ENCODE results near the gene IGSF9. TPM values are rescaled to one million over a fixed set of nuclear protein-coding genes. Genes with fewer than 3 reads are reported as not detected.
A peak's percentile ranks its signal among the peaks of the same experiment; 100 is the strongest.

IGSF9 gene
- polyA plus RNA-seq, 1 donor, result 107 TPM

DNA sequence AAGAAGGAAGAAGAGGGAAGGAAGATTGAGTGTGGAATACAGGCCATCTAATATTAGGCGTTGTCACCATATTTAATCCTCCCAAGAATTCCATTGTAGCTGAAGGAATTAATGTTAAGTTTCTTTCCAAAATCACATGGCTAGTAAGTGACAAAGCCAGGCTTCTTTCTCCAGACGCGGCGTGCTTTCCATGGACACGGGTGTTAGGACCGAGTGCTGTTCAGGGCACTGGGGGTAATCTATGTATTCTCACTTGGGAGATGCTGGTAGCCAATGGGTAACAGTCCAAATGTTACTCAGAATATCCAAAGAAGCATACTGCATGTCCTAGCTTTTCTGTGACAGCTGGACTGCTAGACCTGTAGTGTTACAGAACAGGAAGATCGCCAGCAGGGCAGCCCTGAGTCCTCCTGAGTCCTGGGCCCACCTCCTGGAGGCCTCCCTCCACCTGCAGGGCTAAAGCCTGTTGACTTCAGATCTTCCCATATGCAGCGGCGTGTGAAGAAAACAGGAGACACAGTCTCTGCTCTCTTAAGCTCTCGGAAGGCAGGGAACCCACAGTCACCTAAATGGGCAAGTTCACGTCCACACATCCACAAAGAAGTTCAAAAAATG, 5.3 kb downstream of the IGSF9 start:
- Histone ChIP-seq H3K27me3 (ENCODE audit: control insufficient read depth, insufficient read depth, low read length) (no peaks in the 10 kb centered on the region), H3K4me3 (ENCODE audit: low read length) (no peak overlapping the region), H3K4me1 (ENCODE audit: control insufficient read depth, insufficient read depth, low read length) (peaks cover 81% of the 10 kb centered on the region), H3K36me3 (ENCODE audit: control insufficient read depth, insufficient read depth, low read length) (peaks cover 13% of the 10 kb centered on the region), H3K27ac (ENCODE audit: low read length) (peak overlapping the region; percentile 96), H3K9me3 (ENCODE audit: control insufficient read depth, low read depth, low read length) (no peaks in the 10 kb centered on the region)
- no CpG with 5 or more reads among the region's 11 CpGs for WGBS (ENCODE audit: insufficient coverage, low lambda C conversion rate)
- DNase-seq, result peak in 1 of 2 donors; percentile 59

DNA sequence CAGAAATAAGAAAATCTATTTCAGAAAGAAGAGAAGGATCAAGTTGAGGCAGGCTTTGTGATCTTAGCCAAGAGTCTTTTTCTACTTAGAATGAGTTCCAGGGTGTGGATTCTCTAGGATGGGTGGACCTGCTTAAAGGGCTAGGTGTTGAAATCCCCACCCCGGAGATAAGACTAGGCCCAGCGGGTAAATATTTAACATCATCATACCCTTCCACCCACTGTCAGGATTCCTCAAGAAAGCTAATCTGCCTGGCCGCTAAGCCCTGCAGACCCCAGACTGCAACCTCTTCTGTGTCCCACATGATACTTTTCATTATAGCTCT, 5.8 kb downstream of the IGSF9 start:
- Histone ChIP-seq H3K4me1 (ENCODE audit: control insufficient read depth, insufficient read depth, low read length) (peaks cover 81% of the 10 kb centered on the region), H3K9me3 (ENCODE audit: control insufficient read depth, low read depth, low read length) (no peaks in the 10 kb centered on the region), H3K36me3 (ENCODE audit: control insufficient read depth, insufficient read depth, low read length) (peaks cover 16% of the 10 kb centered on the region), H3K27me3 (ENCODE audit: control insufficient read depth, insufficient read depth, low read length) (no peaks in the 10 kb centered on the region), H3K27ac (ENCODE audit: low read length) (peak overlapping the region; percentile 96), H3K4me3 (ENCODE audit: low read length) (no peak overlapping the region)
- no CpG with 5 or more reads among the region's 3 CpGs for WGBS (ENCODE audit: insufficient coverage, low lambda C conversion rate)
- peak in 1 of 2 donors; percentile 88 for DNase-seq

DNA sequence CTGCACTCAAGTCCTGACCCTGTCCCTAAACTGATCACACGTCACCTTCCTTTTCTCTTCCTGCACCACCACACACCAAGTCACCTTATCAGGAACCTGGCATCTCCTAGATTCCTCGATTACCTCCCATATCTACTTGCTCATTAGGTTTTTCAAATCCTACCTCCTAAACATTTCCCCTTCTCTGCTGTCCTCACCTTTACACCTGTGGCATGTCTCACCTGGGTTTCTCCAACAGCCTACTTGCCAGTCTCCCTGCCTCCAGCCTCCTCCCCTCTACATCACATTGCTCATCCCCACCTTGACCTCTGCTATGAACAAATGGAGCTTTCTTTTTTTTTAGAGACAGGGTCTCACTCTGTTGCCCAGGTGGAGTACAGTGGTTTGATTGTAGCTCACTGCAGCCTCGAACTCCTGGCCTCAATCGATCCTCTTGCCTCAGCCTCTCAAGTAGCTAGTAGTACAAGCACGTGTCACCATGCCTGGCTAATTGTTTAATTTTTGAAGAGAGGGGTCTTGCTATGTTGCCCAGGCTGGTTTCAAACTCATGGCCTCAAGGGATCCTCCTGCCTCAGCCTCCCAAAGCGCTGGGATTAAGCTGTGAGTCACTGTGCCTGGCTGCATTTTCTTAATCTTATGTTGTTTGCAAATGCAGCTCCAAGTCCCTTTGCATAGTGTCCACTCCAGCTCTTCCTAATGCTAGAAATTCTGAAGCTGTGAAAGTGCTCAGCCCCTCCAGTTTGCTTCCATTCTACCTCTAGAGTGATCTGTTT, 6.3 kb downstream of the IGSF9 start:
- H3K4me1 ChIP-seq (ENCODE audit: control insufficient read depth, insufficient read depth, low read length), result peaks cover 79% of the 10 kb centered on the region
- H3K27me3 ChIP-seq (ENCODE audit: control insufficient read depth, insufficient read depth, low read length), result no peaks in the 10 kb centered on the region
- H3K4me3 ChIP-seq (ENCODE audit: low read length), result no peak overlapping the region
- no peak for DNase-seq
- peaks cover 22% of the 10 kb centered on the region for H3K36me3 ChIP-seq (ENCODE audit: control insufficient read depth, insufficient read depth, low read length)
- WGBS (ENCODE audit: insufficient coverage, low lambda C conversion rate), result 33% methylated on average over 1 of the region's 6 CpGs
- peak overlapping the region; percentile 96 for H3K27ac ChIP-seq (ENCODE audit: low read length)
- H3K9me3 ChIP-seq (ENCODE audit: control insufficient read depth, low read depth, low read length), result no peaks in the 10 kb centered on the region

DNA sequence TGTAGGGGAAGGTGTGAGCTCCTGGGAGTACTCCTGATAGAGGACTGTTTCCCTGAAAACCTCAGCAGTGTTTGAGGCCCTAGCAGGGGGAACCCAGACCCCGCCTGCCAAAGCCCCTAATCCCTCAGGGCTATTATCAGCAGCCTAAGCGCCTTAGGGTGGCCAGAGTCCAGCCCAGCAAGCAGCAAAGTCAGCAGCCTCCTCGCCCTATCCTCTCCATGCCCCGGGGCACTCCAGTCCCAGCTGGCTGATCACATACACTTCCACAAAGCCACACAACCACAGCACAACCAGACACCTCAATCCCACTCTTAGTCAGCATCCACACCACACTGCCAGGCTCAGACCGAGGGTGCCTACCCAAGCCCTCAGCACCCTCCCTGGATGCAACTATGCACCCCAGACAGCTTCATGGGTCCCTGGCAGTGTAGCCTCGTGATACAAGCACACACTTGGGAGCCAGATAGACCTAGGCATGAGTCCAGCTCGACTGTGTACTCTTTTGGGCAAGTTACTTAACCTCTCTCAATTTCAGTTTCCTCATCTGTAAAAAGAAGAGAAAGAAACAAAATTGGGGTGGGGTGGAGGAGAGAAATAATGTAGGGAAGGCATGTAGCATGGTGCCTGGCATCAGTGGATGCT, 7.1 kb downstream of the IGSF9 start:
- Histone ChIP-seq H3K4me3 (ENCODE audit: low read length) (no peak overlapping the region), H3K27ac (ENCODE audit: low read length) (peak overlapping the region; percentile 96), H3K4me1 (ENCODE audit: control insufficient read depth, insufficient read depth, low read length) (peaks cover 74% of the 10 kb centered on the region), H3K9me3 (ENCODE audit: control insufficient read depth, low read depth, low read length) (no peaks in the 10 kb centered on the region), H3K36me3 (ENCODE audit: control insufficient read depth, insufficient read depth, low read length) (peaks cover 28% of the 10 kb centered on the region), H3K27me3 (ENCODE audit: control insufficient read depth, insufficient read depth, low read length) (no peaks in the 10 kb centered on the region)
- DNase-seq, result peak; percentile 86 to 96
- no CpG with 5 or more reads among the region's 7 CpGs for WGBS (ENCODE audit: insufficient coverage, low lambda C conversion rate)

DNA sequence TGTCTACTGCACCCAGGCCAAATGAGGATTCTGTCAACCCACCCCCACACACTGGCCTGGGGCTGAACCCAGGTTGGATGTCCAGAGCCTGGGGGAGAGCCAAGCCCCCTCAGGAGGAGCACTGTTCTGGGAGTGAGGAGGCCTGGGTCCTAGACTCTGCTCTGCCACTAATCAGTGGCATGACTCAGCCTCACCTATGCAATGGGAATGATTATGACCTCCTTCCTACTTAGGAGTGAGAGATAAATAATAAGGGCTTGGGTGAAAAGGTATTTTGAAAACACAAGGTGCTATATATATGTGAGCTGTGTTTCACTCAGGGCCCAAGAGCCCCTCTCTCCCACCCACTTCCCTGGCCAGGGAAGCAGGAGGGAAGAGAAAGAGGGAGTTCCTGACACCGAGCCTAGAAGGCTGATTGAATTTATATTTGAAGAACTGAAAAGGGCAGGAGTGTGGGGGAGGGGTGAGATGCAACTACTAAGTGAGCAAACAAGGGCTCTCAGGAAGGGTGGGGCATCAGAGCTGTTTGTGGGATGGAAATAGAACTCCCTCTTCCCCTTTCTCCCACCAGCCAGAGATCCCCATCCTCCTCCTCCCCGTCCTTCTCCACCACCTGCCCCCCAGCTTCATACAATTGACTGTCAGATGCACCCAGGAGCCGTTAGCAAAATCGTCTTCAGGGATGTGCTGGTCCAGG, 8.2 kb downstream of the IGSF9 start:
- Histone ChIP-seq H3K4me3 (ENCODE audit: low read length) (peak overlapping the region; percentile 30), H3K27me3 (ENCODE audit: control insufficient read depth, insufficient read depth, low read length) (no peaks in the 10 kb centered on the region), H3K4me1 (ENCODE audit: control insufficient read depth, insufficient read depth, low read length) (peaks cover 63% of the 10 kb centered on the region), H3K36me3 (ENCODE audit: control insufficient read depth, insufficient read depth, low read length) (peaks cover 32% of the 10 kb centered on the region), H3K27ac (ENCODE audit: low read length) (peak overlapping the region; percentile 96), H3K9me3 (ENCODE audit: control insufficient read depth, low read depth, low read length) (no peaks in the 10 kb centered on the region)
- no CpG with 5 or more reads among the region's 4 CpGs for WGBS (ENCODE audit: insufficient coverage, low lambda C conversion rate)
- peak in 1 of 2 donors; percentile 84 for DNase-seq

DNA sequence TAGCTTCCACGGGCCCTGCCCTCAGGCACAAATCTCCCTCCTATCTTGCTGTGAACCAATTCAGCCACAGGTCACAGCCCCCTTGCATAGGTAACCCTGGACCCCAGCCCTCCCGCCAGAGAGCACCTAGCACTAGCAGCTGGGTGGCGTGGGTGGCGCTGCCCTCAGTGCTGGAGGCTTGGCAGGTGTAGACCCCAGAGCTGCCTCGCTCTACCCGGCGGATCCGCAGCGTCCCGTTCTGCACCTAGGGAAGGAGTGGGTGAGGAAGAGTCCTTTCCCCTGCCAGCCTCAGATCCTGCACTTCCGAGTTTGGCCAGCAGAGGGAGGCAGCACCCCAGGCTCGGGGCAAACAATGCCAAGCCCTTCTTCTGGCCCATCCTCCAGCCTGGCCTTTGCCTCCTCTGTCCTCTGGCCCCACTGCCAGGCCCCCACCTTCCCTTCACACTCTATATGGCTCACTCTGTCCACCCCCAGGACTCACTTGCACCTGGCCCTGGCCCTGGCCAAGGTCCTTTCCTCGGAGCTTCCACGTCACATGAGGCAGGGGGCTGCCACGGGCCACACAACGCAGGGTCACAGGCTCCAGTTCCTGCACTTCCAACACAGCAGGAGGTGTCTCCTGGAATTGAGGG, 9.0 kb downstream of the IGSF9 start:
- peak; percentile 91 to 93 for DNase-seq
- Histone ChIP-seq H3K27me3 (ENCODE audit: control insufficient read depth, insufficient read depth, low read length) (no peaks in the 10 kb centered on the region), H3K4me3 (ENCODE audit: low read length) (no peak overlapping the region), H3K4me1 (ENCODE audit: control insufficient read depth, insufficient read depth, low read length) (peaks cover 56% of the 10 kb centered on the region), H3K36me3 (ENCODE audit: control insufficient read depth, insufficient read depth, low read length) (peaks cover 40% of the 10 kb centered on the region), H3K27ac (ENCODE audit: low read length) (peak overlapping the region; percentile 96), H3K9me3 (ENCODE audit: control insufficient read depth, low read depth, low read length) (no peaks in the 10 kb centered on the region)
- WGBS (ENCODE audit: insufficient coverage, low lambda C conversion rate), result no CpG with 5 or more reads among the region's 16 CpGs

DNA sequence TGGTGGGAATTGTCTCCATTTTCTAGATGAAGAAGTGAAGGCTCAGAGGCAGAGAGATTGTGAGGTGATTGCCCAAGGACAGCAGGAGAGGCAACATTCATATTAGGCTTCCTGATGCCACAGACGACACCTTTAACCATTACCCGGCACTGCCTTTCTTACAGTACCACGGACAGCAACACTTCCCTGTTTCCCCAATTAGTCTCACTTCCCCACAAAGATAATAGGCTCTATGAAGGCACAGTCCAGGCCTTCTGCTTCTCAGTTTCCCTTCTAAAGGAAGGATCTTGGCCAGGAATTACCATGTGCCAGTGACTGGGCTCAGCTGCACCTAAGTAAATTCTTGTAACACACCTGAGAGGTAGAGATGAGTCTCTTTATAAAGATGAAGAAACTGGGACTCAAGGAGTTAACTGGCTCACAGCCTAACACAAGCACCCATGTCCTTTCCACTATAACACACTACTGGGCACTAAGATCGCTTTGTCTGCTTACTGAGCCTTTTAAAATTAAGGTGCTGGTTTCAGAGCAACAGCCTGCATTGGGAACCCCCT, 9.6 kb downstream of the IGSF9 start:
- no CpG with 5 or more reads among the region's 4 CpGs for WGBS (ENCODE audit: insufficient coverage, low lambda C conversion rate)
- Histone ChIP-seq H3K27ac (ENCODE audit: low read length) (no peak overlapping the region), H3K27me3 (ENCODE audit: control insufficient read depth, insufficient read depth, low read length) (no peaks in the 10 kb centered on the region), H3K36me3 (ENCODE audit: control insufficient read depth, insufficient read depth, low read length) (peaks cover 46% of the 10 kb centered on the region), H3K9me3 (ENCODE audit: control insufficient read depth, low read depth, low read length) (no peaks in the 10 kb centered on the region), H3K4me3 (ENCODE audit: low read length) (no peak overlapping the region), H3K4me1 (ENCODE audit: control insufficient read depth, insufficient read depth, low read length) (peaks cover 50% of the 10 kb centered on the region)
- DNase-seq, result peak in 1 of 2 donors; percentile 9

DNA sequence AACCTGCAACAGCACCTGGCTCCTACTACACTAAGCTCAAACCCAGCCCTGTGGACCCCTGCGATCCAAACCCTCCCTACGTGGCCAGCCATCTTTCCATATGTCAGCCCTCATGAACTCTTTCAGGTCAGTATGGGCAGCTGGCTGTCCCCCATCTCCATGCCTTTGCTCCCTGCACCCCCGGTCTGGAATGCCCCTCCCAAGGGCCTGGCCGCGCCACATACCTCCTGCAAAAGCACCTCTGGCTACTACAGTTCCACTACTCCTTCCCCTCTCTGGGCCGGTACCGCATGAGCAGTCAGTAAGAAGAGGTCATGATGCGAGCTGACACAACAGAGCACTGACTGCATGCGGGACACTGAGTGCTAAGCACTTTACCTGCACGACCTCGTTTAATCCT, 10.1 kb downstream of the IGSF9 start:
- Histone ChIP-seq H3K9me3 (ENCODE audit: control insufficient read depth, low read depth, low read length) (no peaks in the 10 kb centered on the region), H3K27me3 (ENCODE audit: control insufficient read depth, insufficient read depth, low read length) (no peaks in the 10 kb centered on the region), H3K36me3 (ENCODE audit: control insufficient read depth, insufficient read depth, low read length) (peaks cover 50% of the 10 kb centered on the region), H3K4me3 (ENCODE audit: low read length) (no peak overlapping the region), H3K27ac (ENCODE audit: low read length) (no peak overlapping the region), H3K4me1 (ENCODE audit: control insufficient read depth, insufficient read depth, low read length) (peaks cover 45% of the 10 kb centered on the region)
- DNase-seq, result no peak
- WGBS (ENCODE audit: insufficient coverage, low lambda C conversion rate), result no CpG with 5 or more reads among the region's 11 CpGs

DNA sequence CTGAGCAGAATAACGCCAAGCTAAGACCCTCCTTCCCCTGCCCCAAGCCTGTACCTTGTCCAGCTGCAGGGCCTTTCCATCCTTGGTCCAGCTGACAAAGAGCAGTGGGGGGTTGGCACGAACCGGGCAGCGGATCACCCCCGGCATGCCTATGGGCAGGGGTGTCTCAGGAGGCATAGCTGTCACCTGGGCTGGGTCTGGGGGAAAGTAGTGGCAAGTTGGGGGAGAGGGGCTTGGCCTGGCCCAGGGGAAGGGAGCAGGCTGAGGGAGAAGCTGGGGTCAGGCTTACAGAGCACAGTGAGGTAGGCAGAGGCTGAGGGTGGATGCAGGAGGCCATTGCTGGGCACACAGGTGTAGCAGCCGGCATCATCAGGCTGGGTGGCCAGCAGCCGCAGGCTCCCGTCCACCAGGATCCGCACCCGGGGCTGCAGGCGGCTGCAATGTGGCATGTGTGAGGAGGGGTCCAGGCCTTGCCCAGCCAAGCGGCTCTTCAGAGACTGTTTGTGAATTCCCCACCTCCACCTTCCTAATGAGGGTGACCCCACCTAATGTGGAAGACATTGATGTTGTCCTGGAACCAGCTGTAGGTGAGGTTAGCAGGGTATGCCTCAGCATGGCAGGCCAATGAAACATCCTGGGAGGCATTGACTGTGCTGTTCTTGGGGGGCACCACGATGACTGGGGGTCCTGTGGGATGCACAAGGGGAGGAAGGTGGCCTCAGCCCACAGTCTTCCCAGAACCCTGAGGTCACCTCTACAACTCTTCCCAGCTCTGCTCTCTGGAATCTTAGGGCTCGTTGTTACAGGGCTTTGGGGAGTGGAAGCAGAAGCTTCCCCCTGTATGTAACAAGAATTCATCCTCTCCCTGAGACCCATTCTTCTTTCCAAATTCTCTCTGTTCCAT, 11.0 kb downstream of the IGSF9 start:
- Histone ChIP-seq H3K36me3 (ENCODE audit: control insufficient read depth, insufficient read depth, low read length) (peaks cover 60% of the 10 kb centered on the region), H3K4me1 (ENCODE audit: control insufficient read depth, insufficient read depth, low read length) (peaks cover 39% of the 10 kb centered on the region), H3K4me3 (ENCODE audit: low read length) (no peak overlapping the region), H3K27me3 (ENCODE audit: control insufficient read depth, insufficient read depth, low read length) (no peaks in the 10 kb centered on the region), H3K9me3 (ENCODE audit: control insufficient read depth, low read depth, low read length) (peaks cover 2% of the 10 kb centered on the region), H3K27ac (ENCODE audit: low read length) (no peak overlapping the region)
- WGBS (ENCODE audit: insufficient coverage, low lambda C conversion rate), result no CpG with 5 or more reads among the region's 14 CpGs
- DNase-seq, result no peak

All from large intestine (tissue), 3 donors.